ENCODE measurements around the gene KIF6. TPM values are rescaled to one million over a fixed set of nuclear protein-coding genes. Genes with fewer than 3 reads are reported as not detected.

Gene KIF6
- total RNA-seq, 1 donor from 2014 or later = 2.0 TPM

DNA sequence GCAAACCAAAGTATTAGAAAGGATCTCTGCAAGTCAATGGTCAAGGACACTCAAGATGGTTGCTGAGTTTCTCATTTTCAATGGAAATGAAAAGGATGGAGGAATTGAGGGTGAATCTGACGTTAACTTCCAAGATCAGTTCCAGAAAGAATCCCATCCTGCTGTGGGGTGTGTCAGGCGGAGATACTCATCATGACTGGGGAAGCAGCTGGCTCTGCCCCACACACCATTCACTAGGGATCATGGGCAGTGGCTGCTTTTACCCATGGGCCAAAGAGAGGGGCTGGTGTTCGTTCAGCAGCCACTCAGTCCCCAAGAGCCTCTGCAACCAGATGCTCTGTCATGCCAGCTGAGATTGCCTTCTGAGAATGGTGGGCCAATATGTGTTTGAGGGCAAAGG lies 300.4 kb downstream of the KIF6 start:
- Histone ChIP-seq H3K79me2 (ENCODE audit: insufficient read depth, low read length) (no peaks in the 10 kb centered on the region), H3K9me3 (ENCODE audit: insufficient read depth, low read depth, low read length) (no peaks in the 10 kb centered on the region), H3K36me3 (ENCODE audit: insufficient read depth, low read length) (no peaks in the 10 kb centered on the region), H4K20me1 (ENCODE audit: insufficient read depth, low read length) (no peaks in the 10 kb centered on the region), H3K4me1 (ENCODE audit: insufficient read depth, low read length) (peaks cover 5% of the 10 kb centered on the region), H3K27ac (ENCODE audit: low read depth, low read length) (no peak overlapping the region), H2AFZ (ENCODE audit: low read depth, low read length) (no peak overlapping the region), H3K27me3 (ENCODE audit: insufficient read depth, low read length) (no peaks in the 10 kb centered on the region), H3K4me3 (ENCODE audit: insufficient read depth, low read depth, low read length) (no peak overlapping the region), H3K4me2 (ENCODE audit: low read length) (no peak overlapping the region), H3K9ac (ENCODE audit: low read length) (no peak overlapping the region)
- DNase-seq (ENCODE audit: low read depth) = no peak
- Mint-ChIP-seq H3K9me3 (ENCODE audit: unreplicated experiment) (peaks cover 1% of the 10 kb centered on the region), H3K4me3 (ENCODE audit: unreplicated experiment) (no peak overlapping the region), H3K4me1 (ENCODE audit: low read depth, unreplicated experiment) (peaks cover 10% of the 10 kb centered on the region), H3K27ac (ENCODE audit: unreplicated experiment) (no peak overlapping the region), H3K27me3 (ENCODE audit: low read depth, unreplicated experiment) (no peaks in the 10 kb centered on the region), H3K36me3 (ENCODE audit: low read depth, unreplicated experiment) (no peaks in the 10 kb centered on the region)
- no peak for FAIRE-seq
- TF ChIP-seq CTCF (IDR thresholded peaks at IDR 0.05; ENCODE audit: insufficient read depth, low read depth, low read length) = no peak
- no peak for TF ChIP-seq EZH2 (IDR thresholded peaks at IDR 0.05; ENCODE audit: insufficient read depth, low read length)

- Mint-ChIP-seq H3K27ac (ENCODE audit: unreplicated experiment) (no peak overlapping the region), H3K4me1 (ENCODE audit: low read depth, unreplicated experiment) (peaks cover 13% of the 10 kb centered on the region)
- no peaks in the 10 kb centered on the region for H4K20me1 ChIP-seq (ENCODE audit: insufficient read depth, low read length)
These were observed 303.0 kb downstream of the KIF6 start for GRCh38 chr6:39422238-39422637.

More at GRCh38 chr6:39422238-39422637, 303.0 kb downstream of the KIF6 start:
- no peaks in the 10 kb centered on the region for H3K36me3 ChIP-seq (ENCODE audit: insufficient read depth, low read length)
- Mint-ChIP-seq H3K4me3 (ENCODE audit: unreplicated experiment) (no peak overlapping the region), H3K27me3 (ENCODE audit: low read depth, unreplicated experiment) (no peaks in the 10 kb centered on the region), H3K9me3 (ENCODE audit: unreplicated experiment) (no peaks in the 10 kb centered on the region), H3K36me3 (ENCODE audit: low read depth, unreplicated experiment) (no peaks in the 10 kb centered on the region)
- no peaks in the 10 kb centered on the region for H3K9me3 ChIP-seq (ENCODE audit: insufficient read depth, low read depth, low read length)
- no peak overlapping the region for H3K4me2 ChIP-seq (ENCODE audit: low read length)
- no peak overlapping the region for H3K9ac ChIP-seq (ENCODE audit: low read length)
- no peak overlapping the region for H3K4me3 ChIP-seq (ENCODE audit: insufficient read depth, low read depth, low read length)
- TF ChIP-seq EZH2 (IDR thresholded peaks at IDR 0.05; ENCODE audit: insufficient read depth, low read length) (no peak), CTCF (IDR thresholded peaks at IDR 0.05; ENCODE audit: insufficient read depth, low read depth, low read length) (no peak)
- H3K27me3 ChIP-seq (ENCODE audit: insufficient read depth, low read length) = no peaks in the 10 kb centered on the region
- no peak overlapping the region for H3K27ac ChIP-seq (ENCODE audit: low read depth, low read length)
- no peak for FAIRE-seq
- H3K4me1 ChIP-seq (ENCODE audit: insufficient read depth, low read length) = peaks cover 6% of the 10 kb centered on the region
- DNase-seq (ENCODE audit: low read depth) = no peak
- H2AFZ ChIP-seq (ENCODE audit: low read depth, low read length) = no peak overlapping the region
- no peaks in the 10 kb centered on the region for H3K79me2 ChIP-seq (ENCODE audit: insufficient read depth, low read length)
